Mesangial cell (primary cell): ENCODE measurements around the gene MXI1. TPM values are rescaled to one million over a fixed set of nuclear protein-coding genes. Genes with fewer than 3 reads are reported as not detected.

Experiments used
- total RNA-seq: library from RNA; depleted of rRNA; stranded (reverse); fragments of >200 nt; gene quantifications from 2 replicates; pipeline ENCODE4 v1.2.3, GENCODE V29; 2015

MXI1 gene
- 4.7 and 13.9 TPM in 2 replicates for total RNA-seq

DNA sequence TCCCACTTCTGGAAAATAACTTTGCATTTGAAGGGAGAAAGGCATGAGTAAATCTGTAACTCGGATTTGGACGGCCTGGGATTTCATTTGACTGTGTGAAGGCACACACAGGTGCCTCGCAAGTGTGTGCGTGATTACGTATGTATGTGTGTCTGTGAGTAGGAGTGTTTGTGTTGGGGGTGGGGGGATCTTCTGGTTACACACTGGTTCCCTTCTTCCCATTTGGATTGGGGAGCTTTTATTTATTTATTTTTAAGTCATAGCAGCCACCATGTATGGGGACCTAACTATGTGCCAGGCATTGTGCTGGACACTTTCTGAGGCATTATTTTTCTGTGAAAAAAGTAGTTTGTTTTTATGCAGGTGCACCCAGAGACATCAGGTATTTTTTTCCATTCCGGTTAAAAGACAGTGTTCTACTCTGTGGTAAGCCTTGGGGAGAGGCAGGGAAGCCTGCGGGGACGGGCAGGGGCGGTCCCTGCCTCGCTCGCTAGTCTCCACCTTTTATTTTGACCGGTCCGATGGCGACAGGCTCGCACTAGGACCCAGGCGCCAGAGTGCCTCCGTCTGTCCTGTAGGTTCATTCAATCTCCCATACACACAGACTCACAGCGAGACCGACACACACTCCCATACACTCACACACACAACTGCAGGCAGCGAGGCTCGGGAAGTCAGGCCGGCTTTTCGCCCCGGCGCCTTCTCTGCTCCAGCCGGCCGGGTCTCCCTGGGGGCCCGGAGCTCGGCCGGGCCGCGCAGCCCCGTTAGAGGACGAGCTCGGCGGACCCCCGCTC, at the start of gene MXI1:
Gene MXI1, plus strand, starts transcription at position 595 of the 794 bp plus-strand sequence. CDS start 204 bp downstream, outside the sequence.

DNA sequence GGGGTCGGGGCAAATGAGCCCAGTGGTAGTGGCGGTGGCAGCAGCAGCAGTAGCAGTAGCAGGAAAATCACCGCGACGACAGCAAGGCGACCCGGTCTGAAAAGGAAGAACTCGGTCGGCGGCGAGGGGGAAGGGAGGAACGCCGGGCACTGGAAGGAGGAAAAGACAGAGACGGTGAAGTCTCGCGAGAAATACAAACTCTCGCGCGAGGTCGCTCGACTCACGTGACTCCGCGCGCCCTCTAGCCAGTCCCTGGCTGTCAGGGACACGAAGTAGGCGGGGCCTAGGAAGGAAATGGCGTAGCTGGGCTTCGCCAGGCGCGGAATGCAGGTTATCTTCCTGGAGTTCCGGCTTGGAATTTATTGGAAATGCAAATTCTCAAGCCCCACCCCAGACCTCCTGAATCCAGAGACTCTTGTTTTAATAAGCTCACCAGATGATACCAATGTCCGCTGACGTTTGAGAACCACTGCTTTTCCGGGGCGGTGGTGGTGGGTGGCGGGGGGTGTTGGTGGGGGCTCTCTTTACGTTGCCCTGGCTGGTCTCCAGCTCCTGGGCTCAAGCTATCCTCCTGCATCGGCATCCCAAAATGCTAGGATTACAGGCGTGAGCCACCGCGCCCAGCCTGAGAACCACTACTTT, 97.5 kb downstream of the MXI1 start, which contains the start of gene SMNDC1:
Gene SMNDC1, minus strand, starts transcription at position 141 of the 642 bp plus-strand sequence. CDS start 1,333 bp downstream, outside the sequence.

Other genes starting within 250 kb of the MXI1 start
- 44.4 and 68.6 TPM in 2 replicates for gene ADD3, start 199.6 kb upstream of the MXI1 start, total RNA-seq
- 3.0 and 4.6 TPM in 2 replicates for gene SMNDC1, start 97.3 kb downstream of the MXI1 start, total RNA-seq